Glomerular visceral epithelial cell (primary cell): ENCODE results near the gene THEM4.
"Not testable (repeated sequence)": the region's sequence is repeated elsewhere in the genome, so short reads cannot be mapped to it uniquely, and the experiment has no call there.

ENCODE experiments used
- DNase-seq: peaks from one replicate; pipeline ENCODE4 v3.0.0-alpha.2; 2016; ENCODE audit errors: extremely low spot score

Gene THEM4

GRCh38 chr1:151859891-151860293 lies 49.4 kb downstream of the THEM4 start:
- DNase-seq, result no peak

DNA sequence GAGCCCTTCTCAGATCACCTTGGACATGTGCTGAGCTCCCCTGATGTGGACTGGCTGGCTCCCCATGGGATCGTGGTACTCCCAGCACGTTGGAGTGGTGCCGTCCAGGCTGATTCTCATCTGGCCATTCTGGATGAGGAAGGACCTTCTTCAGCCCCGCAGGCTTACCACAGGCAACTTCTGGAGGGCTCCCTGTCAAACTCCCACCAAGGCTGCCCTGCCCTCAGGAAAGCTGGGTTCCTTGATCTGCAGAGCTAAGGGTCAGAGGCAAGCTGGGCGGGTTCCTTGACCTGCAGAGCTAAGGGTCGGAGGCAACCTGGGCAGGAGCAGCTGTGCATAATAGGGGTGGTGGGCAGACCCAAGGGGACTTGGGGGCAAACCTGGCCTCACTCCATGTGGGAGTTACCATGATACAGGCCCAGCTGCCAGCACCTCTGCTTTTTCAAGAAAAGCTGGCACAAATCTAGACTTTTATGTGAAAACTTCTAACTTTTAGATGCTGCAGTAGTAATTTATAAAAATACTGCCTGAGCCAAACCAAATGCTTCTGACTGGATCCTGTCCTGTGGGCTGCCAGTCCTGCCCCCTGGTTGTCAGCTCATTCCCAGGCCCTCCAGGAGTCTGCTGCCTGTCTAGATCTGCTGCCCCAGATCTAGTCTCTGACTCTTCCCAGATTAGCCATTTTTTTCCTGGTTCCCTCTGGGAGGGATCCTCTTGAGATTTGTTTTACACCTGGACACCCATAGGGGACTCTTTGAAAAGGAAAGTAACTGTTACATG lies 50.2 kb downstream of the THEM4 start:
- DNase-seq, result no peak

GRCh38 chr1:151858030-151858746 lies 51.1 kb downstream of the THEM4 start:
- no peak for DNase-seq

GRCh38 chr1:151855933-151856332 lies 53.4 kb downstream of the THEM4 start:
- no peak for DNase-seq

- DNase-seq, result not testable (repeated sequence)
These were observed 53.8 kb downstream of the THEM4 start for GRCh38 chr1:151855516-151855915.

DNA sequence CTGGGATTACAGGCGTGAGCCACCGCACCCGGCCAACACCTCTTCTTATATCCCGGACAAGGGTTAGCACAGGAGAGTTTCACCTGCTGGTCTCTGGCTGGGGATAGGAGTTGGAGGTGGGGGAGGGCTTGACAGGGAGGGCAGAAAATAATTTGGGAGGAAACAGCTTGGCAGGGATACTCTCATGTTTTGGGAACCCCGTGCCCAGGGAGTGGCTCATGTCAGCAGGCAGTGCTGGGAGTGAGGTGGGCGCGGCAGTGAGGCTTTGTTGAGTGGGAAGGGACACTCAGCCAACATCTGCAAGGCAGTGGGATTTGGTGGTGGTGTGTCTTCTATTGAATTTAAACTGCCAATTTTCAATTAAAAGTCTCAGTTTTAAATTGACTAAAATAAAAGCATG lies 54.7 kb downstream of the THEM4 start:
- DNase-seq, result no peak

GRCh38 chr1:151853411-151853943 lies 55.8 kb downstream of the THEM4 start, which contains the start of gene THEM5:
Gene THEM5, minus strand, starts transcription at chr1:151853712. Its CDS starts 147 bp downstream, at chr1:151853565.
- DNase-seq, result no peak

DNA sequence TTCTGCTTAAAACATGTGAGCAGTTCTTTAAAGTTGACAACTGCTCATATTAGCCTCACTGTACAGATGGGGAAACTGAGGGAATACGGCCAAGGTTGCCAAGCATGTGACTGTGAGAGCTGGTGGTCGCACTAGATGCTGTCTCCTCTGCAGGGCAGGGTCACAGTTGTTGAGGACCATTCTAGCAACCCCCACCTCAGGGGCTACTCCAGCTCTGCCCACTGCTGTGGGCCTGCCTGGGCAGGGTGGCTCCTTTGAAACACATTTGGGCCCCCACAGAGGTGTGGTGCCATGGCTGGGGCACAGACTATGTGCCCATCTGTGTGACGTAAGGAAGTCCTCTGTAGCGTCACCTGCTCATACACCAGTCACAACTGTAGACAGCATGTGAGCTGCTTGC lies 56.6 kb downstream of the THEM4 start:
- DNase-seq, result no peak

DNA sequence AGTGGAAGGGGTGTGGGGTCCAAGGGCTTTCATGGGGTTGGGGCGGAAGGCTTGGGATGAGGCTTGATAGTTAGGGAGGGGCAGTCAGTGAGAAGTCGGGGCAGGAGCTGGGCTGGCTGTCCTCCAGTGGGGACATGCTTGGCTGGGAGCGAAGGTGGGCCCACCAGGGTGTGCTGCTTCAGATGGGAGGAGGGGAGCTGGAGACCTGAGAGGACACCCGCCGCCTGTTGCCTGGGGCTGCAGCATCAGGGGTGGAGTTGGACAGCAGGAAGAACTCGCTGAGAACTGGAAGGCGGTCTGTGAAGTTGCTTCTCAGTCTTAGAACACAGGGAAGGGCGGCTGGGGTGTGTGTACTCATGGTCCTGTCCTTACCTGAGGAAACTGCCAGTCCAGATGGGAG lies 57.4 kb downstream of the THEM4 start:
- DNase-seq, result no peak

DNA sequence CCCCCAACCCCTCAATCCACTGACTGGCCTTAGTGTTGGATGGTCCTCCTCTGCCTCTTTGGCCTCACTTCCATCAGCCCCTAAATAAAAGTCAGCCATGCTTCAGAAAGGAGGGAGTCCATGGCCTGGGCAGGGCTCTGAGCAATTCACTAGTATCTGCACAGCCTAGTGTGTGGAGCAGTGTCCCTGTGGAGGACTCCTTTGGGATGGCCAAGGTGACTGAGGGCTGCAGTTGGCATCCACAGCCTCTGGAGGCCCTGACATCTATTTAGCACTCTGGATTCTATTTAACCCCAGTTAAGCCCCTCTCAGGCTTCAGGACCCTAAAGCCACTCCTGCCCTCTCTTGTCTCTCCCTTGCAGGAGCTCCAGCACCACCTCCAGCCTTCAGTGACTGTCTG lies 59.4 kb downstream of the THEM4 start:
- DNase-seq, result no peak

DNA sequence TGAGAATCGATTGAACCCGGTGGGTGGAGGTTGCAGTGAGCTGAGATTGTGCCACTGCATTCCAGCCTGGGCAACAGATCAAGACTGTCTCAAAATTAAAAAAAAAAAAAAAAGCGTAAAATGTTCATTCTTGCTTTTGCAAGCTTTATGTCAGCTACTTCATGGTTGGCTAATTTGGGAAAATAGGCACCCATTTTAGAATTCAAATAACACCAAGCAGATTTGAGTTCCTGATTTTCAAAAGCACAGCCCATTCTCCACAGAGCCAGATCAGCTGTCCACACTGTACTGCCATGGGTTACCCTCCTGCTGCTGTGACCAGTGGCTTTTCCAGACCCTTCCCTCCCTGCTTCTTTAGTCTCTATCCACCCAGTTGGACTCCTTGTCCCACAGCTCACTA lies 60.2 kb downstream of the THEM4 start:
- DNase-seq, result no peak

- no peak for DNase-seq
These were observed 61.3 kb downstream of the THEM4 start for GRCh38 chr1:151847867-151848596.

GRCh38 chr1:151846686-151847237 lies 62.5 kb downstream of the THEM4 start:
- DNase-seq, result no peak

GRCh38 chr1:151846062-151846568 lies 63.2 kb downstream of the THEM4 start:
- peak; percentile 48 for DNase-seq

DNA sequence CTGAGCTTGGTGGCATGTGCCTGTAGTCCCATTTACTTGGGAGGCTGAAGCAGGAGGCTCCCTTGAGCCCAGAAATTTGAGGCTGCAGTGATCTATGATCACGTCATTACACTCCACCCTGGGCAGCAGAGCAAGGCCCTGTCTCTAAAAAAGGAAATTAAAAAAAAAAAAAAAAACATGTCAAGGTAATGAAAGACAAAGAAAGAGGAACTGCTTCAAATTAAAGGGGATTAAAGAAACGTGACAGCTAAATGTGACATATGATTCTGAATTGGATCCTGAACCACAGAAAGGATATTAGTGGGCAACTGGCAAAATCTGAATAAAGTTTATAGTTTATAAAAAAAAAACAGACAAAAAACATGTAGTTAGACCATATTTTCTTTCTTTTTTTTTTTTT lies 65.9 kb downstream of the THEM4 start:
- no peak for DNase-seq

GRCh38 chr1:151841141-151841540 lies 68.2 kb downstream of the THEM4 start:
- peak; percentile 23 for DNase-seq

GRCh38 chr1:151840421-151840820 lies 68.9 kb downstream of the THEM4 start:
- DNase-seq, result no peak

GRCh38 chr1:151839457-151840403 lies 69.6 kb downstream of the THEM4 start, which contains the start of gene C2CD4D:
Gene C2CD4D, minus strand, starts transcription at chr1:151839820. Its CDS starts 831 bp downstream, at chr1:151838989.
- DNase-seq, result no peak

DNA sequence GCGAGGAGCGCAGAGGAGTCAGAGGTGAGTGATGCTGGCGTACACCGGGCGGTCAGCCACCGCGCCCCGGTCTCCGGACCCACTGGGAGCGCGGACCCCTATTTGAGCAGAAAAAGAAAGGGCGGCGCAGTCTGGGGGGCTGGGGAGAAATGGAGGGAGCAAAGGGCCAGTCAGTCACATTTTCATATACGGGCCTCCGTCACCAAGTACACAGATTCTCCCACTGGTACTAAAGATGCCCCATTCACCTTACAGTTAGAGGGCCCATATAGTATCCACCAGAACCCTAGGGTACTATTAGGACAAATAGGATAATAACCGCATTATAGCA lies 70.3 kb downstream of the THEM4 start:
- DNase-seq, result no peak

DNA sequence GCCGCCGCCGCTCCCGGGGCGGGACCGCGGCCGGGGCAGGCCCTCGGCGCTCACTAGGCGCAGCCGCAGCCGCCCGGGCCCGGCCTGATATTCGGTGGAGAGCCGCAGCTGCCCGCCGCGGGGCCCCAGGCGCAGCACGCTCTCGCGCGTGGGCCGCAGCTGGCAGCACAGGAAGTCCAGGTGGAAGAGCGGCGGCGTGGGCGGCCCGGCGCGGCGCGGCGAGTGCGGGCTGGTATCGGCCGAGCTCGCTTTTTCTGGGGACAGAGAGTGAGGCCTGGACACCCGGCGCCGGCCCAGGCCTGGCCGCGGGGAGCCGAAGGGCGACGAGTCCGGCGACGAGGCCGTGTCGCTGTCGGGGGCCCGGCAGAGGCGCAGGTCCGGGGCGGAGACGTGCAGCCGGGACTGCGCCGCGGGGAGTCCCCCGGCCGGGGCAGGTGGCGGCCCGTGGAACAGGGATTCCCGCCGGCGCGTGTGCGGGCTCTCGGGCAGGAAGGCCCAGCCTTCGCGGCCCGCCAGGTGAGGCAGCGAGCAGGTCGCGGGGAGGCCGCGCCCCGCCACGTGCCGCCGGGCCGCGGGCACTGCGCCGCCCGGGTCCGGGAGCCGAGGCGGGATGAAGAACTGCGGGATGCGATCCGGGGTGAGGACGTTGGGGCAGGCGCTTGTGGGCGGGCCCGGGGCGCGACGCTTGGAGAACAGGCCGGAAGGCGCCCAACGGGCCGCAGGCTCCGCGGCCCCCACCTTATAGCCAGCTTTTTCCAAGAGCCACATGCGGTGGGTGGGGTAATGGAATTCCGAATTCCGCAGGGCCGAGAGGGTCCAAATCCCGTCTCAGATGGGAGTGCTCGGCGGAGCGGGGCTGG lies 70.9 kb downstream of the THEM4 start:
- no peak for DNase-seq
